ENCODE results near the gene STEEP1. TPM values are rescaled to one million over a fixed set of nuclear protein-coding genes. Genes with fewer than 3 reads are reported as not detected.

The STEEP1 gene
- total RNA-seq, 1 donor from 2014 or later: 55.5 TPM

DNA sequence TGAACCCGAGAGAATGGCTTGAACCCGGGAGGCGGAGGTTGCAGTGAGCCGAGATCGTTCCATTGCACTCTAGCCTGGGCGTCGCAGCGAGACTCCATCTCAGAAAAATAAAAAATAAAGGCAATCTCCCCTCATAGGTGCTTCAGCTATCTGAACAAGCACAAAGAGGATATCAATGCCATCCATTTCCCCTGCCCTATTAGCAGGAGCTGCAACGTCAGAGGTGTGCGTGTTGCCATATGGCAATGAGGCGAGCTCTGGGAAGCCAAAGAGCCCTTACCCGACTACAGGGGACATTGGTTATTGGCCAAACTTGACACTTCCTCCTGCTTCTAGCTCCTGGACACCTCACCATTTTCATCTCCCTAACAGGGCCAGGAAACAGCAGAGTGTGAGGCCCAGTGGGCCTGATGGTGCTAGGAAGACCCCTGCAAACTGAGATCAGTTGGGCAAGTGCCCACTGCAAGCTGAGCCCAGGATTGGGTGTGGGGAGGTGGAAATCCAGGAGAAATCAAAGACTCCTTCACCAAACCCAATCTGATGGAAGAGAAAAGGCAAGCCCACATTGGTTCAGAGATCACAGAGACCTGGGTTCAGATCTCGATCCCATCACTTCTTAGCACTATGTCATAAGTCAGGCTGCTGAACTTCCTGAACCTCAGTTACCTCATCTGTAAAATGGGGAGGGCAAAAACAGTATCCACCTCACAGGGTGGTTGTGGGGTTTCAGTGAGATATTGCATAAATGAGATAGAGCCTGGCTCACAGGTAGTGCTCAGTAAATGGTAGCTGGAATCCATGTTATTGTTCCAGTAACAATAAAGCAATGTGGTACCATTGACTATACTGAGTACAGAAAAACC lies 75.8 kb downstream of the STEEP1 start:
- H3K27me3 ChIP-seq (ENCODE audit: control insufficient read depth, insufficient read depth, low read length): no peaks in the 10 kb centered on the region
- no peak overlapping the region for H3K4me3 ChIP-seq (ENCODE audit: low read depth, low read length)

DNA sequence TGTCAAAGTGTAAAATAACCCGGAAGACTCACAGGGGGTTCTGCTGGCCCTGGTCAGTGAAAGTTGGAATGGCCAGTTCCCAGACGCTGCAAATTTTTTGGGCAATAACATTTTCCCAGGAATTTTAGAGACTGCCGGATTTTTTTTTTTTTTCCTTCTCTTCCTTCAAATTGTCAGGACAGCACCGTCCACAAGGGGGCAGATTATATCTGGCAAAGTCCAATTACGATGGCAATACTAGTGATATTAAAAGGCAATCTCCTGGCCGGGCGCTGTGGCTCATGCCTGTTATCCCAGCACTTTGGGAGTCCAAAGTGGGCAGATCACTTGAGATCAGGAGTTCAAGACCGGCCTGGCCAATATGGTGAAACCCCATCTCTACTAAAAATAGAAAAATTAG lies 76.5 kb downstream of the STEEP1 start:
- Histone ChIP-seq H3K36me3 (ENCODE audit: control insufficient read depth, insufficient read depth, low read length) (no peaks in the 10 kb centered on the region), H3K27me3 (ENCODE audit: control insufficient read depth, insufficient read depth, low read length) (no peaks in the 10 kb centered on the region), H3K4me3 (ENCODE audit: low read depth, low read length) (no peak overlapping the region)
- TF ChIP-seq, protein P1, sequence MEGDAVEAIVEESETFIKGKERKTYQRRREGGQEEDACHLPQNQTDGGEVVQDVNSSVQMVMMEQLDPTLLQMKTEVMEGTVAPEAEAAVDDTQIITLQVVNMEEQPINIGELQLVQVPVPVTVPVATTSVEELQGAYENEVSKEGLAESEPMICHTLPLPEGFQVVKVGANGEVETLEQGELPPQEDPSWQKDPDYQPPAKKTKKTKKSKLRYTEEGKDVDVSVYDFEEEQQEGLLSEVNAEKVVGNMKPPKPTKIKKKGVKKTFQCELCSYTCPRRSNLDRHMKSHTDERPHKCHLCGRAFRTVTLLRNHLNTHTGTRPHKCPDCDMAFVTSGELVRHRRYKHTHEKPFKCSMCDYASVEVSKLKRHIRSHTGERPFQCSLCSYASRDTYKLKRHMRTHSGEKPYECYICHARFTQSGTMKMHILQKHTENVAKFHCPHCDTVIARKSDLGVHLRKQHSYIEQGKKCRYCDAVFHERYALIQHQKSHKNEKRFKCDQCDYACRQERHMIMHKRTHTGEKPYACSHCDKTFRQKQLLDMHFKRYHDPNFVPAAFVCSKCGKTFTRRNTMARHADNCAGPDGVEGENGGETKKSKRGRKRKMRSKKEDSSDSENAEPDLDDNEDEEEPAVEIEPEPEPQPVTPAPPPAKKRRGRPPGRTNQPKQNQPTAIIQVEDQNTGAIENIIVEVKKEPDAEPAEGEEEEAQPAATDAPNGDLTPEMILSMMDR (IDR thresholded peaks at IDR 0.05; ENCODE audit: insufficient read depth, low read length, severe bottlenecking): peak; percentile 37
- no peak for FAIRE-seq
- DNase-seq (ENCODE audit: low read depth): no peak

More for the DNA sequence above, 75.8 kb downstream of the STEEP1 start:
- FAIRE-seq (no peak), DNase-seq (ENCODE audit: low read depth) (no peak)
- TF ChIP-seq, protein P1 (IDR thresholded peaks at IDR 0.05; ENCODE audit: insufficient read depth, low read length, severe bottlenecking): no peak
- no peaks in the 10 kb centered on the region for H3K36me3 ChIP-seq (ENCODE audit: control insufficient read depth, insufficient read depth, low read length)

Other genes with a start within 250 kb of the STEEP1 start
- 13.4 and 31.0 TPM in 2 replicates for gene SLC25A43, start 166.1 kb downstream of the STEEP1 start, total RNA-seq
- gene SLC25A5, start 97.0 kb downstream of the STEEP1 start, total RNA-seq: 486 and 551 TPM in 2 replicates
- gene UBE2A, start 9.2 kb upstream of the STEEP1 start, total RNA-seq: 18.4 and 23.7 TPM in 2 replicates
- 3.5 and 5.8 TPM in 2 replicates for gene NKRF, start 41.0 kb upstream of the STEEP1 start, total RNA-seq
- gene SEPTIN6, start 127.8 kb upstream of the STEEP1 start, total RNA-seq: 1.6 and 1.7 TPM in 2 replicates
- under 0.01 TPM in 2 replicates for gene SOWAHD, start 193.2 kb upstream of the STEEP1 start, total RNA-seq
- gene RPL39, start 226.2 kb upstream of the STEEP1 start, total RNA-seq: 2,415 and 8,689 TPM in 2 replicates

Measured in bronchial epithelial cell (primary cell).